ENCODE measurements around the gene SKAP1.
"Not testable (repeated sequence)": the region's sequence is repeated elsewhere in the genome, so short reads cannot be mapped to it uniquely, and the experiment has no call there.

Gene SKAP1

DNA sequence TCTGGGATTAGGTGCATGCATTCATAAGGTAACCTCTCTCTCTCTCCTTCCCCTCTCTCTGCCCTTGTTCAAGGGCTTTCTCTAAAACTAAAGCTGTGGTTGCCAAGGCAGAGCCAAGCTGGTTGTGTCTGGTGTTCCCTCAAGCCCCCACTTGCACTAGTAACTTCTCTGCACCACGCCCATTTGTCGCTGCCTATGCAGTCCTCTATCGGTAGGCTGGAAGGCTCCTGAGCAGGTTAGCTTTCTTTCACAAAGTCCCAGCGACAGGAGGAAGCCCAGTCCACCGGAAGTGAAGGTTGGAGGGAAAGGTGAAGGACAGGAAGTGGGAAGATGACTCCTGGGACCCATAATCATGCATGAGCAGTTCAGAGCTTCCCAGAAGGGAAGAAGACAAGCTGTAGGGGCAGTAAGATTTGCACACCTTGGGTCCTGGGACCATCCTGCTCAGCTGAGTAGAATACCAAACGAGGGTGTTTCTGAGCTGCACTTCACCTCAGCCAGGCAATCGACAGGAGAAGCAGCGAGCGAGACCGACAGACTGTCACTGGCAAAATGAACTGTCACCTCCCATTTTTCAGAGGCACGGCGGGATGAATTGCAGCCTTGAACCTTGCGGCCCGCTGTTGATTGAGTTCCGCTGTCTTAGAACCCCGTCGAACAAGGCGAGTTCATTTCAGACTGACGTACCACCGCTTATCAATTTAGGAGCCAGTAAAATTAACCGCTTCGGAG, 14.7 kb upstream of the SKAP1 start:
- DNase-seq, result no peak

- no peak for DNase-seq
These were observed 13.7 kb upstream of the SKAP1 start for GRCh38 chr17:48443712-48444111.

GRCh38 chr17:48442819-48443218, 12.8 kb upstream of the SKAP1 start:
- DNase-seq, result no peak

DNA sequence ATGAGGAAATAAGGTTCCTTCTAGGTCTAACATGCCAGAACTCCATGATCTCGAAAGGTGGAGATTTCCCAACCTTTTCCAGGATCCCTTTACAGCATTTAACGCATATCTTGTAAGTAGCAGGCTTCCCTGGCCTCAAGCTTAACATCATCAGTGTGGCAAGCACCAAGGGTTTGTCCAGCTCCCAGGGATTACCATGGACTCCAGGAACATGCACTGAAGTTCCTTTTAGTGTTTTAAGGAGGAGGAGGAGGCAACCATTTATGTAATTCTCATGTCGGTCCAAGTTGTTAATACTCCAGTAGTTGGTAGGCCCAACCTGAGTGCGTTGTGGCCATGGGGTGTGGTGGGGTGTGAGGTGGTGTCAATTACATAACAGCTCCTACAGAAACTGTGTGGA, 11.8 kb upstream of the SKAP1 start:
- DNase-seq, result no peak

DNA sequence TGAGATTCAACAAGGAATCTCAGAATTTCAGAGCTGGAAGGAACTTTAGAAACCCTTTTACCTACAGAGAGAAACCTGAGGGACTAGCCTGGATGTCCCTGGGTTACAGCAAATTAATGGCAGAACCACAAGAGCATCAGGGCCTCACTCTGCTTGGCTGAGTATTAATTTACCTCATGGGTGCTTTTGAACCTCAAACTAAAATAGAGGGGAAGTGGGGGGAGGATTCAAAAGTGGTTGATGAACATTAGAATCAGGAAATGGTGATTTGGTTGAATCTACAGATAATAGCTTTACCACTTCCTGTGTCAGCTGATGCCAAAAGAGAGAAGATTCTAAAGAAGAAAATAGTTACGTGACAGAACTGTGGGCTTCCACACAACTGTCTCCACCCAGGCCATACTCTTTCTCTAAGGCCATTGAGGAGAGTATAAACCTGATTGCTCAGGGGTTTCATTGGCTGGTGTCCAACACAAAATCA, 11.3 kb upstream of the SKAP1 start:
- no peak for DNase-seq

DNA sequence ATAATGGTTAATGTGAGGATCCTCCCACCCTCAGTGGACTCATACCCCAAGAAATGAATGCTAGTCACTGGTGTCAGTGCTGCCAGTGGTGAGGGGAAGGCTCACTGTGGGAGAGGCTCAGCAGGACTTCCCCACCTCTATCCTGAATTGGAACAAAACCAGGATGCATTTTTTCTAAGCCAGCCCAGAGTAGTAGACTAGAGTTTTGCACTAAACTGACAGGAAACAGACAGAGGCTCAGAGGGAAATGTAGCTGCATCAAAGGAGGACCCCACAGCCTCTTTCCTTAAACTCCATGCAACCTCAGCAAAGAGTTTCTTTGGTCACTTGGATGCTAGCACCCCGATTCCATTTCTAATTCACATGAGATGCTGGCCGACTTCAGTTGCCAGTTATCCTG, 10.7 kb upstream of the SKAP1 start:
- DNase-seq, result no peak

- DNase-seq, result no peak
These were observed 10.0 kb upstream of the SKAP1 start for GRCh38 chr17:48439875-48440505.

GRCh38 chr17:48439110-48439850, 9.3 kb upstream of the SKAP1 start:
- DNase-seq, result no peak

- DNase-seq, result no peak
These were observed 8.6 kb upstream of the SKAP1 start for GRCh38 chr17:48438516-48439061.

- DNase-seq, result no peak
These were observed 3.9 kb upstream of the SKAP1 start for GRCh38 chr17:48433896-48434295.

DNA sequence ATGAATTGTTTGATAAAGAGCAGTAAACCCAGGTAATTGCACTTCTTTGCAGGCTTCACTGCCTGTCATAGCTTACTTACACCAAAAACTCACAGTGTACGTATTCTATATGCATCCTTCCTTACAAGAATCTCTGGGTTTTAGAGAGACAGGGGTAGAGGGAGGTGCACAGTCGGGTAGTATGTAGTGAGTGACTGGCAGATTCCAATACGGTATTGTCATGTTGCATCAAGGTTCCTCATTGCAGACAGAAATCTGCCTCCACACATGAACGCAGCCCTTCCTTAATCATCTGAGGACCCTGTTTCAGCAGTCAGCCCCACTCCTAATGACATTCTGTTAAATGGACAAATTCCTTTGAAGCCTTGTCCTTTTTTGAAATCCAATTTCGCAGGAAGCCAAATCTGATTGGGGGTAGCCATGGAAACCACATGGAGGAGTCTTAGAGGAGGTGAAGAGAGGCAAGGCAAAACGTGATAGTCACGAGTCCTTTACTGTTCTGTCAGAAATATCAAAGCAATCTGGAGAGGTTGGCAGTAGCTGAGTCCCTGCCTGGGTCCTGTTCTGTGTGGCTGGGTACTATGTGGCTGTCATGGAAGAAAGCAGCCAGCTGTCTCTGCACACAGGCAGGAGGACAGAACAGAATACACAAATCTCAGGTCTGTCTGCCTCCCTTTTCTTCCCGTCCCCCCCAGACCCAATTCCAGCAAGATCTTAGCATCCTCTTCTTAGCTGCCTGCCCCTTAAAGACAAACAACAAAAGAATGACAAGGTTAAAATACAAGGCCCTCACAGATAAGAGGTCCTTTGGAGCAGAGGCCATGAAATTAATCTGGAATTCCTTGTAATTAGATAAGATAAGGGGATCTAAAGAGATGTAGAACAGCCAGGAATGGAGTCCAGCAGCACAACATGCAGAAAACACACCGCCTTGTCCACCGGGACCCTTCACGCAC, 3.1 kb upstream of the SKAP1 start:
- no peak for DNase-seq

GRCh38 chr17:48429156-48429555, 858 bp downstream of the SKAP1 start:
- no peak for DNase-seq

- no peak for DNase-seq
These were observed 2.4 kb downstream of the SKAP1 start for GRCh38 chr17:48427598-48427997.

GRCh38 chr17:48426761-48427500, 3.1 kb downstream of the SKAP1 start:
- DNase-seq, result no peak

- DNase-seq, result no peak
These were observed 3.9 kb downstream of the SKAP1 start for GRCh38 chr17:48426019-48426665.

GRCh38 chr17:48422060-48422459, 8.0 kb downstream of the SKAP1 start:
- DNase-seq, result not testable (repeated sequence)

DNA sequence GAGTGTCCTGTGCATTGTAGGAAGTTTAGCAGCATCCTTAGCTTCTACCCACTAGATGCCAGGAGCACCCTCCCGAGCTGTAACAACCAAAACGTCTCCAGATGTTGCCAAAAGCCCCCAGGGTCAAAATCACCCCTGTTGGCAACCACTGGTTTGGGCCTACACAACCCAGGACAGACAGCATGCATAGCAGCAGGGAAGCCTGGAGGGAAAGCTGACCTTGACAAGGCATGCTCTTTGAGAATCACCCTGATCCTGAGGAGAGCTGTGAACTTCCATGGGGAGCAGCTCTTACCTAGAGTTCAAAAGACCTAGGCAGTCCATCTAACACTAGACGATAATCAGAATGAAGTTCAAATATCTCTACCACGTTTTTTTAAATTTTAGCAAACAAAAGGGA, 9.2 kb downstream of the SKAP1 start:
- no peak for DNase-seq

GRCh38 chr17:48416971-48417370, 13.0 kb downstream of the SKAP1 start:
- DNase-seq, result no peak

DNA sequence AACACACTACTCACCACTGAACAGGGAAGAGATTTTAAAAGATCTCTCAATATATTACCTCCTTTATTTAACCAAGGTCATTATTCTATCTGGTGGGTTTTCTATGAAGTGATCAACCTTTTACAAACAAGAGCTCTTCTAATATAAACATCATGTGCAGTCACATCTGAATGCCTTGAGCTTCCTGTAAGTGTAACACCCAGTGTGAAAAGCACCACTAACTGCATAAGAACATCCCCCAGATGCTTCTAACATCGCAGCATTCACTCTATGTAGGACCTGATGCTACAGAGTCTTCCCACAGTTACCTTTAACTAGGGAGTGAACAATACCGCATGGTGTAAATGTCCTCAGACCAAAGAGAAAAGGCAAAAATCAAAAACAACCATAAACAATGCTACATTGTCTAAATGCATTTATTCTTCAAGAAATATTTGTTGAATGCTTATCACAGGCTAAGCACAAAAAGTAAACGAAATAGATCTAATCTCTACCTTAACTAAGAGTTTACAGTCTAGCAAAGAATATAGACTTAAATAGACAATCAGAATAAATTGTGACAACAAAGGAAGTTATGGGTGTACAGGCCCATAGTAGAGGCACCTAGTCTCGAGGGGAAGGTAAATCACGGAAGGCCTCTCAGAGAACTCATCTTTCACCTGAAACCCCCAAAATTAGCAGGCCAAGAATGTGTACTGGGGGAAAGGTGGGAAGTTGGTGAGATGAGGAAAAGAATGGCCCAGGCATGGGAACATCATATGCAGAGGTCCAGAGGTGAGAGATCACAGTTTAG, 16.2 kb downstream of the SKAP1 start:
- no peak for DNase-seq

DNA sequence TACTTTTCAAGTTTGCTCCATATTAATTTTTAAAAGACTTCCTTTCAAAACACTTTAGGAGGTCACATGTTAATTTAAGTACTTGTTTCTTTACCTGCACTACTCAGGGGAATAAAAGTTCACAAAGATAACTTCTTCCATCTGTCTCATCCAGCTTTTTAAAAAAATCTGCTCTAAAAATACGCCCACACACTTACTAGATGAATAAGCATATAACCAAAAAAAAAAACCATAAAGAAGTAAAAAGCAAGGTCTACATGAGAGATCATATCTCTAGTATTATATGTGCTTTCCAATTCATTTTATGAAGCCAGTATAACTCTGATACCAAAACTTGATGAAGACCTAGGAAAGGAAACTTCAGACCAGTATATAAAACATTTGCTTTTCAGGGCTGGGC, 17.2 kb downstream of the SKAP1 start:
- no peak for DNase-seq
